DMS79 (cell line): Measurements from ENCODE around the gene FBP2.

ENCODE experiments used
- DNase-seq: peaks from one replicate; lab custom pipeline; 2025; lab: John Stamatoyannopoulos, UW

Gene FBP2

GRCh38 chr9:94593459-94594345 is at the start of gene FBP2:
Gene FBP2 (minus strand): TSS chr9:94593824. CDS start chr9:94593726, 98 bp downstream.
- no peak for DNase-seq

- DNase-seq = no peak
These were observed 49.6 kb upstream of the FBP2 start for GRCh38 chr9:94643176-94643575.

- DNase-seq = no peak
These were observed 48.9 kb upstream of the FBP2 start for GRCh38 chr9:94642501-94642900.

- DNase-seq = no peak
These were observed 46.4 kb upstream of the FBP2 start for GRCh38 chr9:94639999-94640376.

- no peak for DNase-seq
These were observed 45.7 kb upstream of the FBP2 start, which contains the start of gene FBP1 for GRCh38 chr9:94639061-94639998. Gene FBP1 (minus strand): TSS chr9:94639518. CDS start chr9:94639310, 208 bp downstream.

DNA sequence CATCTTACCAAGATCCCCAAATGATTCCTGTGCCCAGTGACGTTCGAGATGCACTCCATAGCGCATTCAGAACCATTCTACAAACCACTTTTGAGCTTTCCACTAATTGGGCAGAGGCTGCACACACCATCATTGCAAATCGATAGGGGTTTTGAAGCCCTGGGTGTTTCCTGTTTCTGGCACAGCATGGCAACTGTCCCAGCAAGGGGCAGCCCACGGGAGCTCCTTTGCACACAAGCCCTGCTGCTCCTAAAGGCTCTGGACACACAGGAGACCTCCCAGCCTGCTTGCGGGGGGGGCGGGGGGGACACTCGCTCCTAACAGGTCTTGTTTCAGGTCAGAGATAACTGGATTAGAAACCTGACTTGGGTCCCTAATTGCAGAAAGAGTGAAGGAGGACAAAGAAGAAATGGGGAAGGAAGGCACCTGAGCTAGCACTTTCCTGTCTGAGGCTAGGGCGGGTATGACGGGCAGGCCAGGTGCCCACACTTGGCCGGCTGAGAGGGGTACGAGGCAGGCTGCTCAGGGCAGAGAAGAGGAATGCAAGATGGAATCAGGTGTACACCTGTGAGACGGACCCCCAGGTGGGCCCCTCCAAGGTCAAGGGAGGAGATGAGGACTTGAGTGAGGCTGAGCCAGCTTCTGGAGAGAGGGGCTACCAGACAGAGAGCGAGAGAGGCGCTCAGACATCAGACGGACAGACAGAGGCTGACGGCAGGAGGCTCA is 44.9 kb upstream of the FBP2 start:
- no peak for DNase-seq

GRCh38 chr9:94632737-94633136 is 39.1 kb upstream of the FBP2 start:
- DNase-seq = no peak

- no peak for DNase-seq
These were observed 38.0 kb upstream of the FBP2 start for GRCh38 chr9:94631599-94631998.

- peak; percentile 31 for DNase-seq
These were observed 37.2 kb upstream of the FBP2 start for GRCh38 chr9:94630833-94631232.

GRCh38 chr9:94630281-94630680 is 36.7 kb upstream of the FBP2 start:
- no peak for DNase-seq

DNA sequence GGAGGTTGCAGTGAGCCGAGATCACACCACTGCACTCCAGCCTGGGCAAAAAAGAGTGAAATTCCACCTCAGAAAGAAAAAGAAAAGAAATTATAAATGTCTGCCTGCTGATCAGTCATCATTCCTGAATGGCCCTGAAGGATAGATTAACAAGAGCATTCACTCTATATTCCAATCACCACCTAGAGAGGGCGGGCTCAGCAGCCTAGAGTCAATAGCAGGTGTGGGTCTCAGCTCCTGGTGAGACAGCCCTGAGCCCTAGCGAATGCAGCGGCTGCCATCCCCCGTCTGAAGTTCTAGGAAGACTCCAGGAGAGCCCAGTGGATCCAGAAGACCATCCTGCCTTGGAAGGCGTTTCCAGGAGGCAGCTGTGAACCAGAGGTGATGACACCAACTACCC is 33.7 kb upstream of the FBP2 start:
- no peak for DNase-seq

GRCh38 chr9:94625835-94626234 is 32.2 kb upstream of the FBP2 start:
- no peak for DNase-seq

DNA sequence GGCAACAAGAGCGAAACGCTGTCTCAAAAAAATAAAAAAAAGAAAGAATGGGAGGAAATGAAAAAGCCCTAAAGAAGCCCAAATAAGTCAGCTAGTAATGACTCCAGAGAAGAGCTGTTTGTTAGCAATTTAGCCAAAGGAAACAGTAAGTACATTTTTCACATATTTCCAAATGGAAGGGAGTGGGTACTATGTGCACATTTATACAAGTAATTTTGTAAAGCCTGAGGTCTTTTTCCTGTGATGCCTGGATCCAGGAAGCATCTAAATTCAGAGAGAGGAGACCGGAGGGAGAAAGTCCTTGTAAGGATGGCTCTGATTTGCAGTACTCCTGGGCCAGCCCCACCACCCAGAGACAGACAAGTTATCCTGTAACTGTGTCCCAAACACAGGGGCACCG is 31.0 kb upstream of the FBP2 start:
- no peak for DNase-seq

- DNase-seq = no peak
These were observed 29.6 kb upstream of the FBP2 start for GRCh38 chr9:94623253-94623652.

- no peak for DNase-seq
These were observed 28.6 kb upstream of the FBP2 start for GRCh38 chr9:94622087-94622800.

DNA sequence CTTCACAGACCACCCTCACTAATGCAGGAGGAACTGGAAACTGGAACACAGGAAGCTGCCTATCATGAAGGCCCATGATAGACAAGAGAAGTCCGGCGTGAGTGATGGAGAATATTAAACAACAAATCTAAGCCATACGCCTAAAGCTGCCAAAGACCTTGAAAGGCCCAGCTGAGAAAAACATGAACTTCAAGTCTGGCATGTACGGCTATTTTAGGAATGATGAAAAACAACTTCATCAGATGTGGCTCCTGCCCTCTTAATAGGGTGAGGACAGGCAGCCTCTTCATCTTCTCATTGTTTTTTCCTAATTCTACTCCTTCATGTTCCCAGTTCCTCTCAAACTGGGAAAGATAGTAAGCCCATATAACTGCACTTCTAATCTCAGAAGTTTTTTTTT is 25.4 kb upstream of the FBP2 start:
- no peak for DNase-seq

GRCh38 chr9:94613003-94613402 is 19.4 kb upstream of the FBP2 start:
- DNase-seq = no peak

DNA sequence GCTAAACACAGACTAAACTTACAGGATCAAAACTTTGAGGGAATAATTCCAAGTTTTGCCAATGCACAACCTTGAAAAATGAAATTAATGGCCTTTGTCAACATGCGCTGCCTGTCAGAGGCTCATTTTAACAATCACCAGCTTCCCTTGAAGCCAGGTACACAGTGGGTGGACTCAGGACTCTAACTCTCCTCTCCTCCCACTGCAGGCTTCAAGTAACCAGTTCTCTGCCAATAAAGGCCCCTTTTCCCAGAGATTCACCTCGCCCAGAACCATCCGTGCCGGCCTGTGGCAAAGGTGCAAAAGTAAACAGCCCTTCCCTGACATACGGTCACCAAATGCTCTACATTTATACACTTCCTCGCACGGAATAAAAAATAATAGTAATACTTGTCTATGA is 18.4 kb upstream of the FBP2 start:
- no peak for DNase-seq

DNA sequence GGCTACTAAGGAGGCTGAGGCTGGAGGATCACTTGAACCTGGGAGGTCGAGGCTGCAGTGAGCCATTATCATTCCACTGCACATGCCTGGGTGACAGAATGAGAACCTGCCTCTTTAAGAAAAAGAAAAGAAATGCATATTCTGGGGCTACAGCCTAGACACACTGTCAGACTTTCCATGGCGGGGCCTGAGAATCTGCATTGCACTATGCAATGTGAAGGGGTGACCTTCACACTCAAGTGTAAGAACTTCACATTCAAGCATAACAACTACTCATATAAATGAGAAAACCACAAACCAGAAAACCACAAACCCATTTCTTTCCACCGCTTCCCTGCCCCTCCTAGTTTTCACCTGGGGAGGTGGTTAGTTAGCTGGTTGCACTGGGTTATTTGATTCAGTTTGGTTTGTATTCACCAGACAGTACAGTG is 18.0 kb upstream of the FBP2 start:
- no peak for DNase-seq

DNA sequence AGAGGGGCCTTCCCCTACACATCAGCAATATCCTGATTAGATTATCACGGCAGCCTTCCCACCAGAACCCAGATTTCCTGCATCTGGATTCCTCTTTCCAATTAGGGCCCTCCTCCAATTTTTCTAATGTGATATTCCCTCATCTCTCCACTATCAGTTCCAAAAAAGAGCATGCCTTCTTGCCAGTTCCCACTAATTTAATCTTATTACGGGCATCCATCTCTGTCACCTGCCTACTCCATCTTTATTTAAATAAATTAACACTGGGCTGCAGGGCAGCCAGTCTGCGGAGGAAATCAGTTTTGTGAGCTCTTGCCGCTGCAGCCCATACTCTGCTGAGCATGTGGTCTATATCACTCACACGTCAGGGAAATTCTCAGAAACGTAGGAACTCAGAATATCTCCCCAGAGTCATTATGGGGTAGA is 16.6 kb upstream of the FBP2 start:
- DNase-seq = no peak

DNA sequence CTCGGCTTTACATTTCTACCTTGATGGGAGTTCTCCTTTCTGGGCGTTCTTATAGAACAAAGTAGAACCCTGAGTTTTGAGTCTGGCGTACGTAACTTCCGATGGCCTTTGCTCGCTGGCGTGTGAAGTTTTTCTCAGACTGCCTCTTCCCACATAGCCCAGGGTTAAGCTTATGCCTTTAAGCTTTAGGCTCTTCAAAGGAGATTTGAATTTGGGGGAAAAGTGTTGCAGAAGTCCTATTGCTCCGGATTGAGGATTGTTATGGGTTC is 13.7 kb upstream of the FBP2 start:
- no peak for DNase-seq
